ENCODE data around the gene CRKL.

- no peak for TF ChIP-seq CTCF (conservative IDR thresholded peaks at IDR 0.05)
- no peak for TF ChIP-seq ZFX (IDR thresholded peaks at IDR 0.05)
These were observed 20.0 kb downstream of the CRKL start for GRCh38 chr22:20937031-20937793.

Measured in C4-2B (cell line).